ENCODE measurements around the gene ANXA6. TPM values are rescaled to one million over a fixed set of nuclear protein-coding genes. Genes with fewer than 3 reads are reported as not detected.

ANXA6 gene
- total and polyA plus RNA-seq, 10 of the 15 experiments (the other 5 are each of a cell fraction or from before 2014, with no cell fraction given), result 44.0 to 571 (median 465) TPM

- no peak for TF ChIP-seq ZBTB40 (IDR thresholded peaks at IDR 0.05; ENCODE audit: borderline replicate concordance)
- TF ChIP-seq RCOR1 (conservative IDR thresholded peaks at IDR 0.05; ENCODE audit: low read depth, low read length), result no peak
- TF ChIP-seq BCL3 (IDR thresholded peaks at IDR 0.05; ENCODE audit: borderline replicate concordance, insufficient read depth, low read depth, low read length, poor library complexity, severe bottlenecking), result no peak
- no peak for TF ChIP-seq FOS (IDR thresholded peaks at IDR 0.05; ENCODE audit: borderline replicate concordance, extremely low read depth, insufficient read length)
- peak; percentile 74 for TF ChIP-seq IRF4 (IDR thresholded peaks at IDR 0.05; ENCODE audit: low read depth, low read length)
- TF ChIP-seq IRF5 (IDR thresholded peaks at IDR 0.05; ENCODE audit: borderline replicate concordance), result no peak
- no peak for TF ChIP-seq SMAD1 (IDR thresholded peaks at IDR 0.05; ENCODE audit: low read depth, partially characterized antibody)
- peak; percentile 83 for TF ChIP-seq CREM (IDR thresholded peaks at IDR 0.05; ENCODE audit: low read depth)
- TF ChIP-seq ZSCAN29 (IDR thresholded peaks at IDR 0.05), result no peak
- TF ChIP-seq NBN (IDR thresholded peaks at IDR 0.05), result no peak; the same call in 1 of the 2 replicates
- TF ChIP-seq BMI1 (IDR thresholded peaks at IDR 0.05; ENCODE audit: borderline replicate concordance), result no peak
- peak; percentile 54; the same call in 1 of the 2 replicates for TF ChIP-seq ATF7 (IDR thresholded peaks at IDR 0.05; ENCODE audit: low read depth)
- TF ChIP-seq HCFC1 (IDR thresholded peaks at IDR 0.05; ENCODE audit: low read length), result no peak
- no peak for TF ChIP-seq TAF1 (IDR thresholded peaks at IDR 0.05; ENCODE audit: borderline replicate concordance, low read depth, low read length)
- TF ChIP-seq KDM1A (IDR thresholded peaks at IDR 0.05; ENCODE audit: borderline replicate concordance), result no peak
- TF ChIP-seq SPI1 (IDR thresholded peaks at IDR 0.05; ENCODE audit: borderline replicate concordance, insufficient read depth, low read depth, low read length), result peak; percentile 38; the same call in 1 of the 2 replicates
- TF ChIP-seq ZNF687 (IDR thresholded peaks at IDR 0.05), result no peak
- no peak for TF ChIP-seq RAD51 (IDR thresholded peaks at IDR 0.05)
- TF ChIP-seq USF1 (IDR thresholded peaks at IDR 0.05; ENCODE audit: borderline replicate concordance, extremely low read length, insufficient read depth, low read depth, low read length), result no peak
- no peak for TF ChIP-seq YY1 (IDR thresholded peaks at IDR 0.05; ENCODE audit: low read depth, low read length)
Measured at GRCh38 chr5:151151793-151152192, 5.8 kb downstream of the ANXA6 start (continued).
